ENCODE data around the gene CEP128.

Gene CEP128

DNA sequence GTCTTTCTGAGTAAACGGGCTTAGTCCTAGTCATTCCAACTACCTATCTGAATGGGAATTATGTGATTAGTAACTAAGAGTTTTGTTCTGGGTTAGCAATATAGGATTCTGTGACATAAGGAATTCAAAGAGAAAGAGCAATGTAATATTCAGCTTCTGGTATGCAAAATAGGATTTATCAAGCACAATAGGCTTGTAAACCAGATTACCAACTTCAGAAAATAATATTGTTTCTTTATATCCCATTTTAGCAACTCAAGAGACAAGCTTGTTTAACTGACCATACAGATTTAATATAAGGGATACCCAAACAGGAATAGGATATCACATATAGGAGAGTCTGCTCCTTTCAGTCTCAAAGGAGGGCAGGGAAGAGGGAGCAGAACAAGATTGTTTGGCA is 240.9 kb downstream of the CEP128 start:
- no peak overlapping the region for H3K27ac ChIP-seq (ENCODE audit: low read length)

GRCh38 chr14:80699861-80700260 is 241.7 kb downstream of the CEP128 start:
- Histone ChIP-seq H3K4me1 (ENCODE audit: control insufficient read depth, low read depth, low read length) (no peaks in the 10 kb centered on the region), H3K4me3 (ENCODE audit: low read length) (no peak overlapping the region), H3K9me3 (ENCODE audit: control insufficient read depth, low read depth, low read length) (no peaks in the 10 kb centered on the region), H3K27me3 (ENCODE audit: control insufficient read depth, insufficient read depth, low read length) (no peaks in the 10 kb centered on the region), H3K27ac (ENCODE audit: low read length) (no peak overlapping the region), H3K9ac (ENCODE audit: low read length) (no peak overlapping the region), H3K36me3 (ENCODE audit: control insufficient read depth, low read depth, low read length) (no peaks in the 10 kb centered on the region)

More for the DNA sequence above, 240.9 kb downstream of the CEP128 start:
- H3K9ac ChIP-seq (ENCODE audit: low read length): no peak overlapping the region
- no peaks in the 10 kb centered on the region for H3K36me3 ChIP-seq (ENCODE audit: control insufficient read depth, low read depth, low read length)
- no peak overlapping the region for H3K4me3 ChIP-seq (ENCODE audit: low read length)
- H3K9me3 ChIP-seq (ENCODE audit: control insufficient read depth, low read depth, low read length): no peaks in the 10 kb centered on the region
- no peaks in the 10 kb centered on the region for H3K4me1 ChIP-seq (ENCODE audit: control insufficient read depth, low read depth, low read length)
- no peaks in the 10 kb centered on the region for H3K27me3 ChIP-seq (ENCODE audit: control insufficient read depth, insufficient read depth, low read length)

- no peak overlapping the region for H3K9ac ChIP-seq (ENCODE audit: low read length)
Observed at GRCh38 chr14:80698974-80699373, 242.6 kb downstream of the CEP128 start.

DNA sequence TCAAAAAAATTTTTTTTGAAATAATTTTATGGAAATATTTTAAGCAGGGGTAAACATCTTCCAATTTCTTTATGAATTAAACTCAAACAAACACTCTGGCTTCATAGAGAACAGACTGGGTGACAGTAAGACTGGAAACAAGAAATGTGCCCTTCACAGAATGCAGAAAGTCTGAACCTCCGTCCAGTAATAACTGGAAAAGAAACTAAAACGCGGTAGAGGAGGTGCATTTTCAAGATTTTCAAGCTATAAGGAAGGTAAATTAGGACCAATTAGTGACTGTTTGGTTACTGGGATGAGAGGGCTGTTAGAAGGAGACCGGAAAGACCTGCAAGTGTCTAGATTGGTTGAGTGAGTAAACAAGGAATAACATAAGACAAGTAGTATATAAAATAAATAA is 245.7 kb downstream of the CEP128 start:
- H3K4me3 ChIP-seq (ENCODE audit: low read length): no peak overlapping the region
- H3K9me3 ChIP-seq (ENCODE audit: control insufficient read depth, low read depth, low read length): no peaks in the 10 kb centered on the region
- no peak overlapping the region for H3K27ac ChIP-seq (ENCODE audit: low read length)
- no peaks in the 10 kb centered on the region for H3K36me3 ChIP-seq (ENCODE audit: control insufficient read depth, low read depth, low read length)
- H3K4me1 ChIP-seq (ENCODE audit: control insufficient read depth, low read depth, low read length): no peaks in the 10 kb centered on the region
- H3K9ac ChIP-seq (ENCODE audit: low read length): no peak overlapping the region
- H3K27me3 ChIP-seq (ENCODE audit: control insufficient read depth, insufficient read depth, low read length): no peaks in the 10 kb centered on the region

More at GRCh38 chr14:80698974-80699373, 242.6 kb downstream of the CEP128 start:
- Histone ChIP-seq H3K4me3 (ENCODE audit: low read length) (no peak overlapping the region), H3K27me3 (ENCODE audit: control insufficient read depth, insufficient read depth, low read length) (no peaks in the 10 kb centered on the region), H3K4me1 (ENCODE audit: control insufficient read depth, low read depth, low read length) (no peaks in the 10 kb centered on the region), H3K9me3 (ENCODE audit: control insufficient read depth, low read depth, low read length) (no peaks in the 10 kb centered on the region), H3K27ac (ENCODE audit: low read length) (no peak overlapping the region), H3K36me3 (ENCODE audit: control insufficient read depth, low read depth, low read length) (no peaks in the 10 kb centered on the region)

- no peaks in the 10 kb centered on the region for H3K27me3 ChIP-seq (ENCODE audit: control insufficient read depth, insufficient read depth, low read length)
- no peaks in the 10 kb centered on the region for H3K9me3 ChIP-seq (ENCODE audit: control insufficient read depth, low read depth, low read length)
- H3K9ac ChIP-seq (ENCODE audit: low read length): no peak overlapping the region
- no peak overlapping the region for H3K27ac ChIP-seq (ENCODE audit: low read length)
- no peak overlapping the region for H3K4me3 ChIP-seq (ENCODE audit: low read length)
- no peaks in the 10 kb centered on the region for H3K4me1 ChIP-seq (ENCODE audit: control insufficient read depth, low read depth, low read length)
- no peaks in the 10 kb centered on the region for H3K36me3 ChIP-seq (ENCODE audit: control insufficient read depth, low read depth, low read length)
Observed at GRCh38 chr14:80692903-80693302, 248.6 kb downstream of the CEP128 start.

DNA sequence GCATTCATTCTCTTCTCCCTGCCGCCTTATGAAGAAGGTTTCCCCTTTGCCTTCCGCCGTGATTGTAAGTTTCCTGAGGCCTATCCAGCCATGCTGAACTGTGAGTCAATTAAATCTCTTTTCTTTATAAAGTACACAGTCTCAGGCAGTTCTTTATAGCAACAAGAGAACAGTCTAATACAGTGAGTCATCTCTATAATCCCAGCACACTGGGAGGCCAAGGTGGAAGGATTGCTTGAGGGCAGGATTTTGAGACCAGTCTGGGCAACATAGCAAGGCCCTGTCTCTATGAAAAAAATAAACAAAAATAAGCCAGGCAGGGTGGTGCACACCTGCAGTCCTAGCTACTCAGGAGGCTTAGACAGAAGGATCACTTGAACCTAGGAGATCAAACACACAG is 259.9 kb downstream of the CEP128 start:
- Histone ChIP-seq H3K9ac (ENCODE audit: low read length) (no peak overlapping the region), H3K36me3 (ENCODE audit: control insufficient read depth, low read depth, low read length) (no peaks in the 10 kb centered on the region), H3K27me3 (ENCODE audit: control insufficient read depth, insufficient read depth, low read length) (no peaks in the 10 kb centered on the region), H3K4me1 (ENCODE audit: control insufficient read depth, low read depth, low read length) (no peaks in the 10 kb centered on the region), H3K9me3 (ENCODE audit: control insufficient read depth, low read depth, low read length) (no peaks in the 10 kb centered on the region), H3K4me3 (ENCODE audit: low read length) (no peak overlapping the region), H3K27ac (ENCODE audit: low read length) (no peak overlapping the region)

DNA sequence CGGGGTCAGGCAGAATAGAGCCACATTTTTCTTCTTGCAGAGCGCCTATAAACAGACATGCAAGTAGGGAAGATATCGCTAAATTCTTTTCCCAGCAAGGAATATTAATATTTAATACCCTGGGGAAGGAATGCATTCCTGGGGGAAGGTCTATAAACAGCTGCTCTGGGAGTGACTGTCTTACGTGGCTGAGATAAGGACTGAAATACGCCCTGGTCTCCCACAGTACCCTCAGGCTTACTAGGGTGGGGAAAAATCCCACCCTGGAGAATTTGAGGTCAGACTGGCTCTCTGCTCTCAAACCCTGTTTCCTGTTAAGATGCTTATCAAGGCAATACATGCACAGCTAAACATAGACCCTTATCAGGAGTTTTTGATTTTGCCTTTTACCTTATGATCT is 262.3 kb downstream of the CEP128 start:
- H3K4me1 ChIP-seq (ENCODE audit: control insufficient read depth, low read depth, low read length): no peaks in the 10 kb centered on the region
- no peaks in the 10 kb centered on the region for H3K9me3 ChIP-seq (ENCODE audit: control insufficient read depth, low read depth, low read length)
- no peaks in the 10 kb centered on the region for H3K27me3 ChIP-seq (ENCODE audit: control insufficient read depth, insufficient read depth, low read length)
- H3K27ac ChIP-seq (ENCODE audit: low read length): no peak overlapping the region
- H3K4me3 ChIP-seq (ENCODE audit: low read length): no peak overlapping the region
- no peaks in the 10 kb centered on the region for H3K36me3 ChIP-seq (ENCODE audit: control insufficient read depth, low read depth, low read length)
- H3K9ac ChIP-seq (ENCODE audit: low read length): no peak overlapping the region

GRCh38 chr14:80678436-80678835 is 263.1 kb downstream of the CEP128 start:
- no peaks in the 10 kb centered on the region for H3K36me3 ChIP-seq (ENCODE audit: control insufficient read depth, low read depth, low read length)
- H3K27me3 ChIP-seq (ENCODE audit: control insufficient read depth, insufficient read depth, low read length): no peaks in the 10 kb centered on the region
- H3K4me3 ChIP-seq (ENCODE audit: low read length): no peak overlapping the region
- H3K9me3 ChIP-seq (ENCODE audit: control insufficient read depth, low read depth, low read length): no peaks in the 10 kb centered on the region
- H3K9ac ChIP-seq (ENCODE audit: low read length): no peak overlapping the region
- H3K4me1 ChIP-seq (ENCODE audit: control insufficient read depth, low read depth, low read length): no peaks in the 10 kb centered on the region
- no peak overlapping the region for H3K27ac ChIP-seq (ENCODE audit: low read length)

DNA sequence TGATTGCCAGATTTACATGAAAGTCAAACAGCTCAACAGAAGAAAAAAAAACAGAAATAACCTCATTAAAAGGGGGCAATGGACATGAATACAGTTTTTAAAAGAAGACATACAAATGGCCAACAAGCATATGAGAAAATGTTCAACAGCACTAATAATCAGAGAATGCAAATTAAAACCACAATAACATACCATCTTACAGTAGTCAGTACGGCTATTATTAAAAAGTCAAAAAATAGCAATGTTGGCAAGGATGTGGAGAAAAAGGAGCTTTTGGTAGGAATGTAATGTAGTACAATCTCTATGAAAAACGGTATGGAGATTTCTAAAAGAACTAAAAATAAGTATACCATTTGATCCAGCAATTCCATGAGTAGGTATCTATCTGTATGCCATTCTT is 272.1 kb downstream of the CEP128 start:
- H3K9ac ChIP-seq (ENCODE audit: low read length): no peak overlapping the region
- H3K27ac ChIP-seq (ENCODE audit: low read length): no peak overlapping the region
- no peaks in the 10 kb centered on the region for H3K36me3 ChIP-seq (ENCODE audit: control insufficient read depth, low read depth, low read length)
- H3K4me3 ChIP-seq (ENCODE audit: low read length): no peak overlapping the region
- peaks cover 3% of the 10 kb centered on the region for H3K4me1 ChIP-seq (ENCODE audit: control insufficient read depth, low read depth, low read length)
- H3K9me3 ChIP-seq (ENCODE audit: control insufficient read depth, low read depth, low read length): no peaks in the 10 kb centered on the region
- H3K27me3 ChIP-seq (ENCODE audit: control insufficient read depth, insufficient read depth, low read length): no peaks in the 10 kb centered on the region

DNA sequence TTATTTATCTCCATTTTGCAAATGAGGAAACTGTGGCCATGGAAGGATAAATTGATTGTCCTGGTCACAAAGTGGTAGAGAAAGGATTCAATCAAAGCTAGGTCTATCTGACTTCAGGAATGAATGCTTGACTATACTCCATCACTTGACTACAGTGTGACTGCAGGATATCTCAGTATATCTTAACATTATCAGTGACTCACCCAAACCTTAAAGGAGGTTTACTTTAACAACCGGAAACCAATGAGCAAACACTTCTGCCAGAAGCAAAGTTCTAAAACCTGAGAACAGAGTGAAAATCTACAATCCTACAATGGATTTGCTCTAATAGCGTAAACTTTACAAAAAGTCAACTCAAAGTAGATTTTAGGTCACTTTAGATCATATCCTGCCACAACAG is 277.0 kb downstream of the CEP128 start:
- Histone ChIP-seq H3K9me3 (ENCODE audit: control insufficient read depth, low read depth, low read length) (no peaks in the 10 kb centered on the region), H3K4me3 (ENCODE audit: low read length) (no peak overlapping the region), H3K27ac (ENCODE audit: low read length) (no peak overlapping the region), H3K9ac (ENCODE audit: low read length) (no peak overlapping the region), H3K27me3 (ENCODE audit: control insufficient read depth, insufficient read depth, low read length) (no peaks in the 10 kb centered on the region), H3K36me3 (ENCODE audit: control insufficient read depth, low read depth, low read length) (no peaks in the 10 kb centered on the region), H3K4me1 (ENCODE audit: control insufficient read depth, low read depth, low read length) (peaks cover 3% of the 10 kb centered on the region)

DNA sequence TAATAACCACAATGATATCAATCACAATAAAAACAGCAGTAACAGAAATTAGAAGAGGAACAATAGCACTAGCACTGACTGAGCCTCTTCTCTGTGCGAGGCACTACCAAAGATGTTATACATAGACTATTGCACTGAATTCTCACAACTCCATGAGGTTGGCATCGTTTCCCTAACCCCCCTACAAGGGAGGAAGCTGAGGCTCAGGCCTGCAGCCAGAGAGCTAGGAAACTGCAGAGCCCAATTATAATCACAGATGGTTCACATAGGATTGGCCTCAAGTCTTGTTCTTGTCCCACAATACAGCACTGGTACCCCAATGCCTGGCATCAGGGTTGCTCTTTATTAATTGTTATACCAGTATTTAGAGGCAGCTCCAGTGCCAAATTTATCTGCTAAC is 278.0 kb downstream of the CEP128 start:
- H3K27ac ChIP-seq (ENCODE audit: low read length): no peak overlapping the region
- H3K36me3 ChIP-seq (ENCODE audit: control insufficient read depth, low read depth, low read length): no peaks in the 10 kb centered on the region
- peaks cover 3% of the 10 kb centered on the region for H3K4me1 ChIP-seq (ENCODE audit: control insufficient read depth, low read depth, low read length)
- H3K27me3 ChIP-seq (ENCODE audit: control insufficient read depth, insufficient read depth, low read length): no peaks in the 10 kb centered on the region
- no peak overlapping the region for H3K9ac ChIP-seq (ENCODE audit: low read length)
- H3K9me3 ChIP-seq (ENCODE audit: control insufficient read depth, low read depth, low read length): no peaks in the 10 kb centered on the region
- H3K4me3 ChIP-seq (ENCODE audit: low read length): no peak overlapping the region

DNA sequence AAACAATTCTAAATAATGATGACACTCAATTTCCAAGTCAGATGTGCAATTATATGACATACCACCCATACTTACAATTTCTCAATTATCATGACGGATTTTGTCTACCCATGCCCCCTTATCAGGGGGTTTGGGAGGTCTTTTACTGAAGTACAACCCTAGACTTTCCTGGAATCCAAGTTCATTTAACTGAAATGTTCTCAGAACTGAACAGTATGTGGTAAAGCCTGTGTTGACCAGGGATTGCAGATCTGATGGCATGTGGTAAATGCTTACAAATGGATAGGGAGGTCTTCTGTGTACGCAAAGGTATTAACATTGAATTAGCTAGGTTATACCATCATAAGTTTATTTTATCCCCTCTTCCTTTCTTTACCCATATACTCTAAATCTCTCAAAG is 281.8 kb downstream of the CEP128 start:
- Histone ChIP-seq H3K27ac (ENCODE audit: low read length) (no peak overlapping the region), H3K4me3 (ENCODE audit: low read length) (no peak overlapping the region), H3K36me3 (ENCODE audit: control insufficient read depth, low read depth, low read length) (no peaks in the 10 kb centered on the region), H3K9me3 (ENCODE audit: control insufficient read depth, low read depth, low read length) (no peaks in the 10 kb centered on the region), H3K4me1 (ENCODE audit: control insufficient read depth, low read depth, low read length) (no peaks in the 10 kb centered on the region), H3K27me3 (ENCODE audit: control insufficient read depth, insufficient read depth, low read length) (no peaks in the 10 kb centered on the region), H3K9ac (ENCODE audit: low read length) (no peak overlapping the region)

Measured in iPS-18a (cell line).